Raji (cell line): ENCODE data around the gene WDR18.
A peak's percentile ranks its signal among the peaks of the same experiment; 100 is the strongest.

Experiments
- POLR2A ChIP-seq: IDR thresholded peaks from 2 replicates; pipeline ENCODE4 v1.6.1; 2011; ENCODE audit warnings: low read depth, low read length, control low read depth; ENCODE audit not compliant: insufficient read depth

WDR18 gene, protein sequence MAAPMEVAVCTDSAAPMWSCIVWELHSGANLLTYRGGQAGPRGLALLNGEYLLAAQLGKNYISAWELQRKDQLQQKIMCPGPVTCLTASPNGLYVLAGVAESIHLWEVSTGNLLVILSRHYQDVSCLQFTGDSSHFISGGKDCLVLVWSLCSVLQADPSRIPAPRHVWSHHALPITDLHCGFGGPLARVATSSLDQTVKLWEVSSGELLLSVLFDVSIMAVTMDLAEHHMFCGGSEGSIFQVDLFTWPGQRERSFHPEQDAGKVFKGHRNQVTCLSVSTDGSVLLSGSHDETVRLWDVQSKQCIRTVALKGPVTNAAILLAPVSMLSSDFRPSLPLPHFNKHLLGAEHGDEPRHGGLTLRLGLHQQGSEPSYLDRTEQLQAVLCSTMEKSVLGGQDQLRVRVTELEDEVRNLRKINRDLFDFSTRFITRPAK

DNA sequence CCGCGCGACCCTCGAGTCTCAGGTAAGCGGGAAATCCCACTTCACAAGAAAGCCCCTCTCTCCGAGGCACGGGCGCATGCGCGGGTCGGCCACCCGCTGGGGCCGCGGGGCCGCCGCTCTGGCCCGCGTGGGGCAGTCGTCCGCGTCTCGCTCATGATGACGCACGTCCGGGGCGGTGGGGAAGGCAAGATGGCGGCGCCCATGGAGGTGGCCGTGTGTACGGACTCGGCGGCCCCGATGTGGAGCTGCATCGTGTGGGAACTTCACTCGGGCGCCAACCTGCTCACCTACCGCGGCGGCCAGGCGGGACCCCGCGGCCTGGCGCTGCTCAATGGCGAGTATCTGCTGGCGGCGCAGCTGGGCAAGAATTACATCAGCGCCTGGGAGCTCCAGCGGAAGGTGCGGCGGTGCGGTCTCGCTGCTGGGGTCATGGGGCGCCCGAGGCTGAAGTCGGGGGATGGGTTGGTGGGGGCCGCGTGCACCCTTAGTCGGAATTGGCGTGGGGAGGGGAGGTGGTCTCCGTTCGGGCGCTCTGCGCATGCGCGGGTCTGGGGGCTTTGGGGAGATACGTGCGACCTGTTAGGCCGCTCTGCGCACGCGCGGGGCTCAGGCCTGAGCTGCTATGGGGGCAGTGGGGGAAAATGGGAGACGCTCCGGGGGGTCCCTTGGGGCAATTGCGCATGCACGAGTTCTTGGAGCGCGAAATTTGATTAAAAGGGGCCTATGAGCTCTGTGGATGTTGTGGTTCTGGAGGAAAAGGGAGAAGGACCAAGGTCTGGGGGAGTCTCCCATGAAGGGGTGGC lies at the start of gene WDR18:
Gene WDR18, plus strand, starts transcription at position 181 of the 803 bp plus-strand sequence. Its CDS starts 9 bp downstream, at position 190.
- peak; percentile 75 for TF ChIP-seq POLR2A

DNA sequence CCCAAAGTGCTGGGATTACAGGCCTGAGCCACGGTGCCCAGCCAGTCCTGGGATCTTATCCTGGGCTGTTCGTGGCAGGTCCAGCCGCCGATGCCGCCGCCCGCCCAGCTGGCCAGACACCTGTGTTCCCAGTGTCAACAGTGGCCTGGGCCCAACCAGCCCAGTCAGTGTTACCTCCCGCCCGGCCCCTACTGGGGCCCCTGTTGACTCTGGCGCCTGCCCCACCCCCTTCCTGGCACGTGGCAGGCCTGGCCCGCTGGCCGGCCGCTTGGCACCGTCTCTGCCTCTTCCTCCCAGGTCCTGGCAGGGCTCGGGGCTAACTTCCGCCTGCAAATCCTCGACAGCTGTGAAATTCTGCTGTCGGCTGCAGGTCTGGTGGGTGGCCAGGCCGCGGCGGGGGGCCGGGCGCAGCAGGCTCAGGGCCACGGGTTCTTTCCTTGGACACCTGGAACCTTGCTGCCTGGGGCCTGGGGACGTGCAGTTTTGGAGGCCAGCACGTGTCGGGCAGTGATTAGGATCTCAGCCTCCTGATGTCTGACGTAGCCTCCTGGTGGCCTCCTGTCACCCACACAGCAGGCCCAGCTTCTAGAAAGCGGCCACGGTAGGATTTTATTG lies 49.2 kb upstream of the WDR18 start:
- no peak for TF ChIP-seq POLR2A

GRCh38 chr19:936175-936546 lies 48.0 kb upstream of the WDR18 start:
- TF ChIP-seq POLR2A = no peak

GRCh38 chr19:937259-937694 lies 46.9 kb upstream of the WDR18 start:
- TF ChIP-seq POLR2A = no peak

DNA sequence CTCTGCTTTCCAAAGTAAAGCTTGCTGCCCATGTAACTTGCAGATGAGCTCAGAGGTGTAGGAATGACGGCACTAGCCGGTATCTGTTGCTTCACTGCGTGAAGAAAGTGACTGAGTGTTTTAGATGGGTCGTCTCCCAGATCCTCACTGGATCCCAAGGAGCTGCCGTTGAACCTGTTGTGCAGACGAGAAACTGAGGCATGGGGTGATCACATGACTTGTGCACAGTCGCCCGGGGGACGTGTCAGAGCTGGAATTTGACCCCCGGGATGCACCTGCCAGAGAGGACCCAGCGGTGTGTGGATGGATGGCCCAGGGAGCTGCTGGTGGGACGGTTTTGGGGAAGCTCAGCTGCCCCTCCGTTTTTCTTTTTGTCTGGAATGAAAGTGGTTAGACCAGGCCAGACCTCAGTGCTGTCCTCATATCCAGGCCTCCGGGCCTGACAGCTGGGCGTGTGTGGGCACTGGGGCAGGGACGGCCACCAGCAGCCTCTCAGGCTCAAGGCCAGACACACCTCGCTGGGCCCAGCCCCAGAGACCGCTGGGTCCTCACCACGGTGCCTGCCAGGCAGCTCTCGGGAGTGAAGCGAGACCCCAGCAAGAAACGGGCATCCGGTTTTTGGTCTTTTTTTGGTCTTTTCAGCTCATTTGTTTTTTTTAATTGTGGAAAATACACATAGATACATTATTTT lies 45.8 kb upstream of the WDR18 start:
- no peak for TF ChIP-seq POLR2A

DNA sequence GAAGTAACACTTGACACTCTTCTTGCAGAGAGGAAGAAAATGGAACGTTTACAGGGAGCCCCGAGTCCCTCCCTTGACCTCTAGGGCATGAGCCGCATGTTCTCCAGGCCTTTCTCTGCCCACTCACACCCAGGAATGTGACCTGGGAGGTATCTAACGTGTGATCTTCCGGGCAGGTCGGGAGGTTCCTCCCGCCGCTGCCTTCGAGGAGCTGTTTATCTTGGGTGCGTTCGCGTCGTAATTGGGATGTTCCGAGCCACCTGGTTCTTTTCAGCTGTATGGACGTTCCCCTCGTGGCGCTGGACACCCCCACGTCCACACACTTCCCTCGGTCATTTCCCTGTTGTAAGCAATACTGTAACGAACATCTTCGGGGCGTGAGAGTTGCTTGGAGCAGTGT lies 44.7 kb upstream of the WDR18 start:
- no peak for TF ChIP-seq POLR2A

- TF ChIP-seq POLR2A = no peak
Observed at GRCh38 chr19:939922-940321, 44.2 kb upstream of the WDR18 start.

GRCh38 chr19:940591-941291 lies 43.4 kb upstream of the WDR18 start:
- TF ChIP-seq POLR2A = no peak

DNA sequence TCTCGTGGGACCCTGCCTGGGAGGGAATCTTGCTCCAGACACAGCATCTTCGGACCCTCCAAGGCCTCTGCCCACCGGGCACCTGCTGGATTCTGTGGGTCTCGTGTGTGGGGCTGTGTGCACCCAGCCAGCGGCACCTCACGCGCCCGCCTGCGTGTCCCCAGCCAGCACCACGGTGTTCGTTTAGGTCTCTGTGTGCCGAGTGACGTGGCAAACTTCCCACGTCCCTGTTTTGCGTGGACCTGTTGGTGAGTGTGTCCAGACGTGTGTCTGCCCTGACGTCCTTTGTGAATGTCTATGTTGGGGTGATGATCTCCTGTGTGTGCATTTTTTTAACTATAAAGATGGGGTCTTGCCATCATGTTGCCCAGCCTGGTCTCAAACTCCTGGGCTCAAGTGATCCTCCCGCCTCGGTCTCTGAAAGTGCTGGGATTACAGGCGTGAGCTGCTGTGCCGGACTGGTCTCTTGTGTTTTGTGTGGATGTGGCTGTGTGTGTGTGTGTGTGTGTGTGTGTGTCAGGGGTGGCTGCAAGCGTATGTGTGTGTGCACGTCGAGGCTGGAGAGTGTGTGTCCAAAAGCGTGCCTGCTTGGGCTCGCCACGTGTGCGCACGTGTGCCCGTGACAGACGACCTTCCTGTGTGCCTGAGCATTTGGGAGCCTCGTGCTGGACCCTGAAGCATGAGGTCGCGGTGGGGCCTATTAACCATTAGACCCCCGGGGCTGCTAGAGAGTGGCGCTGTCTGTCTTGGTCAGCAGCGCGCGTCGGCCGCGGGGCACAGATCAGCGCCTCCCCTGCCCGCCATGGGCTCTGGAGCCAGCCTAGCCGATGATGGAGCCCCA lies 42.6 kb upstream of the WDR18 start:
- no peak for TF ChIP-seq POLR2A

- TF ChIP-seq POLR2A = no peak
Observed at GRCh38 chr19:942133-942645, 42.0 kb upstream of the WDR18 start.

DNA sequence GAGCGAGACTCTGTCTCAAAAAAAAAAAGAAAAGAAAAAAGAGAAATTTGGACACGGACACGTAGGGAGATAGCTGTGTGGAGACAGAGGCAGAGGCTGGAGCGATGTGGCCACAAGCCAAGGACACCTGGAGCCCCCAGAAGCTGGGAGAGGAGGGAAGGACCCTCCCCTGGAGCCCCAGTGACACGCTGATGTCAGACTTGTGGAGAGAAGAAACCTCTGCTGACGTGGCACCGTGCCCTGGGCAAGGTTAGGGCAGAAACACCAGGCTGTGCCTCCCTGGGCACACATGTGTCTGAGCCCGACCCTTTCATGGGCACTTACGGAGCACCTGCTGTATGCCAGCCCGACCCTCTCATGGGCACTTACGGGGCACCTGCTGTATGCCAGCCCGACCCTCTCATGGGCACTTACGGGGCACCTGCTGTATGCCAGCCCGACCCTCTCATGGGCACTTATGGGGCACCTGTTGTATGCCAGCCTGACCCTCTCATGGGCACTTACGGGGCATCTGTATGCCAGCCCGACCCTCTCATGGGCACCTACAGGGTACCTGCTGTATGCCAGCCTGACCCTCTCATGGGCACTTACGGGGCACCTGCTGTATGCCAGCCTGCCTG lies 40.5 kb upstream of the WDR18 start:
- TF ChIP-seq POLR2A = no peak

- TF ChIP-seq POLR2A = no peak
Observed at GRCh38 chr19:944171-944567, 40.0 kb upstream of the WDR18 start.

DNA sequence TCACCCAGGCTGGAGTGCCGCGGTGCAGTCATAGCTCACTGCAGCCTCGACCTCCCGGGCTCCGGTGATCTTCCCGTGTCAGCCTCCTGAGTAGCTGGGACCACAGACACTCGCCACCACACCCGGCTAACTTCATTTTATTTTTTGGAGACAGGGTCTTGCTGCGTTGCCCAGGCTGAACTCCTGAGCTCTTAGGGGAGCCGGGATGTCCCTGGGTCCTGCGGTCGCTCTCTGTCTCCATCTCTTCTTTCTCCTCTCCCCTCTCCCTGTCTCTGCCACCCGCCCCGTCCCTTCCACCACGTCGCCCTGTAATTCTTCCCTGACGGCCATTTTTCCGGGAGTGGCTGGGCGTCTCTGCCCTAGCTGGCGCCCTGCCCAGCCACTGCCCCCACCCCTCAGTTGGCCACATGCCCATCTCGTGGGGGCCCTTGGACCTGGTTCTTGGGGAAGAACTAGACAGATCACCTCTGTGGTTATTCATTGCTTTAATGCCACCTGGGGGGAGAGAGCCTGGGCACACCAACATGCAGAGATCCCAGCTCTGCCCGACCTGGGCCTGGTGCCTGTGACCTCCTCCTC lies 39.4 kb upstream of the WDR18 start:
- TF ChIP-seq POLR2A = no peak
